GM12892 (cell line): Measurements from ENCODE around the gene GBA2.

Experiments used
- DNase-seq: peaks from one replicate; pipeline ENCODE4 v3.0.0; 2011; ENCODE audit not compliant: insufficient read length
- FAIRE-seq: peaks from 2 replicates; lab custom pipeline; 2011; peaks lifted over from hg19 to GRCh38; lab: Jason Lieb, UNC
- POLR2A ChIP-seq: IDR thresholded peaks from 2 replicates; pipeline ENCODE4 v1.6.1; 2011; ENCODE audit warnings: low read depth, low read length, control low read depth
- POLR2AphosphoS5 ChIP-seq: IDR thresholded peaks from 2 replicates; pipeline ENCODE4 v1.6.1; 2011; ENCODE audit warnings: low read depth, low read length, control low read depth
- TAF1 ChIP-seq: IDR thresholded peaks from 2 replicates; pipeline ENCODE4 v1.6.1; 2011; ENCODE audit warnings: low read depth, mild to moderate bottlenecking, control low read depth, low read length, borderline replicate concordance

Gene GBA2

GRCh38 chr9:35700031-35700430 is 49.0 kb downstream of the GBA2 start:
- no peak for TF ChIP-seq TAF1
- no peak for TF ChIP-seq POLR2A
- no peak for TF ChIP-seq POLR2AphosphoS5
- FAIRE-seq (no peak), DNase-seq (no peak)

GRCh38 chr9:35698231-35698630 is 50.8 kb downstream of the GBA2 start:
- DNase-seq (no peak), FAIRE-seq (no peak)
- TF ChIP-seq TAF1, result no peak
- TF ChIP-seq POLR2AphosphoS5, result no peak
- TF ChIP-seq POLR2A, result no peak

- TF ChIP-seq TAF1 (no peak), POLR2AphosphoS5 (no peak), POLR2A (no peak)
- no peak for FAIRE-seq
- DNase-seq, result no peak
Measured at GRCh38 chr9:35697486-35697885, 51.5 kb downstream of the GBA2 start.

- DNase-seq, result peak; percentile 67
Measured at GRCh38 chr9:35696520-35697215, 52.4 kb downstream of the GBA2 start.

GRCh38 chr9:35695943-35696401 is 53.1 kb downstream of the GBA2 start:
- TF ChIP-seq POLR2A (no peak), TAF1 (no peak), POLR2AphosphoS5 (no peak)
- FAIRE-seq, result no peak

More at GRCh38 chr9:35696520-35697215, 52.4 kb downstream of the GBA2 start:
- peak; percentile 90 for FAIRE-seq
- no peak for TF ChIP-seq POLR2A
- TF ChIP-seq POLR2AphosphoS5, result no peak
- TF ChIP-seq TAF1, result no peak

GRCh38 chr9:35691757-35692301 is 57.2 kb downstream of the GBA2 start:
- DNase-seq (no peak), FAIRE-seq (no peak)
- TF ChIP-seq POLR2AphosphoS5 (no peak), POLR2A (no peak), TAF1 (no peak)

More at GRCh38 chr9:35695943-35696401, 53.1 kb downstream of the GBA2 start:
- no peak for DNase-seq

GRCh38 chr9:35691334-35691650 is 57.7 kb downstream of the GBA2 start:
- no peak for TF ChIP-seq POLR2AphosphoS5
- no peak for TF ChIP-seq POLR2A
- no peak for TF ChIP-seq TAF1
- FAIRE-seq (no peak), DNase-seq (no peak)

- TF ChIP-seq POLR2AphosphoS5 (no peak), POLR2A (no peak), TAF1 (no peak)
- no peak for FAIRE-seq
- DNase-seq, result peak; percentile 62
Measured at GRCh38 chr9:35690614-35691333, 58.3 kb downstream of the GBA2 start.

GRCh38 chr9:35690294-35690613 is 58.8 kb downstream of the GBA2 start:
- TF ChIP-seq TAF1 (no peak), POLR2AphosphoS5 (no peak), POLR2A (no peak)
- DNase-seq, result no peak
- FAIRE-seq, result no peak

GRCh38 chr9:35689542-35690293 is 59.3 kb downstream of the GBA2 start, which contains the start of gene TPM2:
Gene TPM2, minus strand, starts transcription at chr9:35689925. Its CDS starts 108 bp downstream, at chr9:35689817.
- no peak for FAIRE-seq
- no peak for DNase-seq

GRCh38 chr9:35688558-35689541 is 60.2 kb downstream of the GBA2 start:
- no peak for FAIRE-seq
- no peak for DNase-seq
- TF ChIP-seq POLR2A (no peak), TAF1 (no peak)

More at GRCh38 chr9:35689542-35690293, 59.3 kb downstream of the GBA2 start, which contains the start of gene TPM2:
- TF ChIP-seq TAF1 (no peak), POLR2A (no peak), POLR2AphosphoS5 (no peak)
